Mesenchymal stem cell (in vitro differentiated cells and primary cell): ENCODE results near the gene FADS3.

Source experiments
- DNase-seq: peaks from one replicate; pipeline ENCODE4 v3.0.0-alpha.2; 2013
- H2AFZ ChIP-seq: one replicate; pipeline ENCODE4 v1.6.1; 2013; ENCODE audit warnings: low read depth, mild to moderate bottlenecking, control low read depth, inconsistent platforms, low read length, moderate library complexity
- H2AK5ac ChIP-seq: 2 replicates; pipeline ENCODE4 v1.6.1; 2013; ENCODE audit warnings: low read length, moderate library complexity, mild to moderate bottlenecking, inconsistent platforms; ENCODE audit not compliant: severe bottlenecking
- H2BK120ac ChIP-seq: one replicate; pipeline ENCODE4 v1.6.1; 2013; ENCODE audit warnings: low read depth, mild to moderate bottlenecking, inconsistent platforms, low read length, moderate library complexity
- H2BK12ac ChIP-seq, 2 experiments: one replicate each; pipeline ENCODE4 v1.6.1; 2013; ENCODE audit warnings: inconsistent platforms in 2 of 2, low read length in 2 of 2, mild to moderate bottlenecking in 2 of 2, moderate library complexity in 2 of 2, control low read depth in 1 of 2
- H2BK15ac ChIP-seq: one replicate; pipeline ENCODE4 v1.6.1; 2013; ENCODE audit warnings: mild to moderate bottlenecking, low read depth, inconsistent platforms; ENCODE audit not compliant: poor library complexity, severe bottlenecking
- H2BK5ac ChIP-seq: 2 replicates; pipeline ENCODE4 v1.6.1; 2013; ENCODE audit warnings: low read depth, mild to moderate bottlenecking, low read length, control low read depth, inconsistent platforms; ENCODE audit not compliant: poor library complexity, severe bottlenecking
- H3K14ac ChIP-seq, 2 experiments: one replicate each; pipeline ENCODE4 v1.6.1; 2013; ENCODE audit warnings: inconsistent platforms in 2 of 2, low read length in 2 of 2, control low read depth in 1 of 2, mild to moderate bottlenecking in 1 of 2, moderate library complexity in 1 of 2
- H3K18ac ChIP-seq, 2 experiments: one replicate each; pipeline ENCODE4 v1.6.1; 2013; ENCODE audit warnings: inconsistent platforms in 2 of 2, low read length in 2 of 2, control low read depth in 1 of 2, low read depth in 1 of 2, mild to moderate bottlenecking in 1 of 2
- H3K23ac ChIP-seq, 2 experiments: one replicate each; pipeline ENCODE4 v1.6.1; 2013; ENCODE audit warnings: inconsistent platforms in 2 of 2, low read length in 2 of 2, mild to moderate bottlenecking in 2 of 2, moderate library complexity in 2 of 2, control low read depth in 1 of 2
- H3K27ac ChIP-seq: 2 replicates; pipeline ENCODE4 v1.5.1; 2013; ENCODE audit warnings: mild to moderate bottlenecking, moderate library complexity, low read length, control low read depth, inconsistent platforms; ENCODE audit not compliant: poor library complexity, severe bottlenecking
- H3K27me3 ChIP-seq, 2 experiments: 2 replicates each; pipeline versions ENCODE4 v1.6.1 to v1.7.0; 2013; ENCODE audit warnings: low read length in 2 of 2, mild to moderate bottlenecking in 2 of 2, moderate library complexity in 2 of 2, control low read depth in 1 of 2, inconsistent platforms in 1 of 2; ENCODE audit not compliant: control insufficient read depth in 1 of 2, insufficient read depth in 1 of 2
- H3K36me3 ChIP-seq, 2 experiments: 2 replicates each; pipeline versions ENCODE4 v1.6.1 to v1.7.0; 2013; ENCODE audit warnings: low read length in 2 of 2, control low read depth in 1 of 2, inconsistent platforms in 1 of 2, low read depth in 1 of 2, mild to moderate bottlenecking in 1 of 2; ENCODE audit not compliant: insufficient read depth in 2 of 2, control insufficient read depth in 1 of 2
- H3K4ac ChIP-seq, 2 experiments: one replicate each; pipeline ENCODE4 v1.6.1; 2013; ENCODE audit warnings: inconsistent platforms in 2 of 2, low read length in 2 of 2, mild to moderate bottlenecking in 2 of 2, moderate library complexity in 2 of 2, control low read depth in 1 of 2, low read depth in 1 of 2
- H3K4me1 ChIP-seq: 2 replicates; pipeline ENCODE4 v1.6.1; 2013; ENCODE audit warnings: low read depth, low read length, control low read depth; ENCODE audit not compliant: control insufficient read depth, insufficient read depth
- H3K4me2 ChIP-seq: 2 replicates; pipeline ENCODE4 v1.6.1; 2013; ENCODE audit warnings: low read length, mild to moderate bottlenecking, inconsistent platforms; ENCODE audit not compliant: poor library complexity, severe bottlenecking
- H3K4me3 ChIP-seq, 2 experiments: 2 replicates each; pipeline versions ENCODE4 v1.5.1 to v1.7.0; 2013; ENCODE audit warnings: low read length in 2 of 2, mild to moderate bottlenecking in 2 of 2, control low read depth in 1 of 2, low read depth in 1 of 2; ENCODE audit not compliant: insufficient read depth in 1 of 2
- H3K79me1 ChIP-seq: replicated peaks from 2 replicates; pipeline ENCODE4 v1.6.1; 2013; ENCODE audit warnings: mild to moderate bottlenecking, control low read depth, low read length, inconsistent platforms; ENCODE audit not compliant: poor library complexity, severe bottlenecking
- H3K9ac ChIP-seq: 2 replicates; pipeline ENCODE4 v1.7.0; 2013; ENCODE audit warnings: mild to moderate bottlenecking, low read length, moderate library complexity
- H3K9me3 ChIP-seq: 2 replicates; pipeline ENCODE4 v1.7.0; 2013; ENCODE audit warnings: mild to moderate bottlenecking, low read length; ENCODE audit not compliant: control insufficient read depth
- H4K8ac ChIP-seq: one replicate; pipeline ENCODE4 v1.6.1; 2013; ENCODE audit warnings: inconsistent platforms, mild to moderate bottlenecking, low read length, moderate library complexity
- H4K91ac ChIP-seq: one replicate; pipeline ENCODE4 v1.6.1; 2013; ENCODE audit warnings: mild to moderate bottlenecking, low read length, inconsistent platforms
- WGBS: methylation state at CpG from one replicate; pipeline ENCODE4 v1.1.7; 2013; ENCODE audit warnings: mixed read lengths; 5-methylcytosine and 5-hydroxymethylcytosine counted together

FADS3 gene

GRCh38 chr11:61833926-61834277, 57.4 kb downstream of the FADS3 start:
- no peak overlapping the region for H3K9ac ChIP-seq
- peak overlapping the region; percentile 58 for H2BK15ac ChIP-seq
- peaks cover 30% of the 10 kb centered on the region for H3K79me1 ChIP-seq
- H2AK5ac ChIP-seq: no peak overlapping the region
- no peak overlapping the region for H3K27ac ChIP-seq
- H2BK12ac ChIP-seq: peak overlapping the region; percentile 7 to 90
- peak overlapping the region in 1 of 2 experiments; percentile 68 for H3K23ac ChIP-seq
- no peak overlapping the region for H2AFZ ChIP-seq
- H3K4ac ChIP-seq: peak overlapping the region; percentile 62 to 79
- peaks cover 26 to 44% of the 10 kb centered on the region in 2 experiments for H3K36me3 ChIP-seq
- no peak overlapping the region for H3K4me3 ChIP-seq
- no peak overlapping the region for H3K14ac ChIP-seq
- no peaks in the 10 kb centered on the region for H3K9me3 ChIP-seq
- H3K18ac ChIP-seq: peak overlapping the region; percentile 23 to 97
- no peak overlapping the region for H2BK5ac ChIP-seq
- peak overlapping the region; percentile 12 for H2BK120ac ChIP-seq
- peak overlapping the region; percentile 44 for H4K91ac ChIP-seq
- H3K27me3 ChIP-seq: no peaks in the 10 kb centered on the region
- H3K4me2 ChIP-seq: no peak overlapping the region
- H3K4me1 ChIP-seq: peaks cover 35% of the 10 kb centered on the region
- WGBS: 96% methylated on average over 12 of the region's 12 CpGs
- H4K8ac ChIP-seq: no peak overlapping the region
- no peak for DNase-seq

- H3K27ac ChIP-seq: no peak overlapping the region
- H2AFZ ChIP-seq: no peak overlapping the region
- H2BK12ac ChIP-seq: peak overlapping the region in 1 of 2 experiments; percentile 90
- H3K4me3 ChIP-seq: no peak overlapping the region
- H3K14ac ChIP-seq: no peak overlapping the region
- H2BK120ac ChIP-seq: no peak overlapping the region
- H3K4me2 ChIP-seq: no peak overlapping the region
- H3K27me3 ChIP-seq: no peaks in the 10 kb centered on the region
- H3K79me1 ChIP-seq: peaks cover 26% of the 10 kb centered on the region
- peaks cover 36% of the 10 kb centered on the region for H3K4me1 ChIP-seq
- no peak for DNase-seq
- H4K91ac ChIP-seq: peak overlapping the region; percentile 21
- H3K18ac ChIP-seq: peak overlapping the region in 1 of 2 experiments; percentile 35
- no peak overlapping the region for H3K9ac ChIP-seq
- 96% methylated on average over 11 of the region's 11 CpGs for WGBS
- H3K36me3 ChIP-seq: peaks cover 22 to 40% of the 10 kb centered on the region in 2 experiments
- H2BK5ac ChIP-seq: no peak overlapping the region
- no peak overlapping the region for H2BK15ac ChIP-seq
- H3K23ac ChIP-seq: no peak overlapping the region
- no peak overlapping the region for H2AK5ac ChIP-seq
- no peak overlapping the region for H4K8ac ChIP-seq
- no peaks in the 10 kb centered on the region for H3K9me3 ChIP-seq
- H3K4ac ChIP-seq: peak overlapping the region in 1 of 2 experiments; percentile 64
Measured at GRCh38 chr11:61833471-61833870, 57.9 kb downstream of the FADS3 start.

- 96% methylated on average over 7 of the region's 7 CpGs for WGBS
- Histone ChIP-seq H4K91ac (no peak overlapping the region), H2BK12ac (peak overlapping the region in 1 of 2 experiments; percentile 29), H3K79me1 (peaks cover 19% of the 10 kb centered on the region), H3K9me3 (no peaks in the 10 kb centered on the region), H3K4ac (no peak overlapping the region), H3K4me2 (no peak overlapping the region), H2BK15ac (peak overlapping the region; percentile 37), H3K4me3 (no peak overlapping the region), H3K27me3 (no peaks in the 10 kb centered on the region), H3K18ac (no peak overlapping the region), H3K27ac (no peak overlapping the region), H2AFZ (no peak overlapping the region), H2BK5ac (no peak overlapping the region), H3K23ac (peak overlapping the region in 1 of 2 experiments; percentile 46), H3K14ac (peak overlapping the region in 1 of 2 experiments; percentile 84), H4K8ac (peak overlapping the region; percentile 13), H3K4me1 (peaks cover 39% of the 10 kb centered on the region), H2BK120ac (no peak overlapping the region), H2AK5ac (no peak overlapping the region), H3K36me3 (peaks cover 15 to 32% of the 10 kb centered on the region in 2 experiments), H3K9ac (no peak overlapping the region)
- no peak for DNase-seq
Measured at GRCh38 chr11:61832754-61833153, 58.6 kb downstream of the FADS3 start.

- peaks cover 10 to 27% of the 10 kb centered on the region in 2 experiments for H3K36me3 ChIP-seq
- no peak overlapping the region for H2BK15ac ChIP-seq
- H3K4me1 ChIP-seq: peaks cover 39% of the 10 kb centered on the region
- no peak overlapping the region for H3K14ac ChIP-seq
- no peak overlapping the region for H3K9ac ChIP-seq
- H3K23ac ChIP-seq: no peak overlapping the region
- no peak overlapping the region for H3K18ac ChIP-seq
- H3K4me2 ChIP-seq: no peak overlapping the region
- H3K4ac ChIP-seq: no peak overlapping the region
- no peak overlapping the region for H2AK5ac ChIP-seq
- 93% methylated on average over 4 of the region's 4 CpGs for WGBS
- no peaks in the 10 kb centered on the region for H3K27me3 ChIP-seq
- no peaks in the 10 kb centered on the region for H3K9me3 ChIP-seq
- no peak overlapping the region for H2BK12ac ChIP-seq
- H3K79me1 ChIP-seq: peaks cover 14% of the 10 kb centered on the region
- H3K27ac ChIP-seq: no peak overlapping the region
- no peak overlapping the region for H2BK120ac ChIP-seq
- H4K91ac ChIP-seq: no peak overlapping the region
- no peak for DNase-seq
- H2BK5ac ChIP-seq: no peak overlapping the region
- no peak overlapping the region for H2AFZ ChIP-seq
- H4K8ac ChIP-seq: no peak overlapping the region
- no peak overlapping the region for H3K4me3 ChIP-seq
Measured at GRCh38 chr11:61832207-61832606, 59.1 kb downstream of the FADS3 start.
